Stimulated activated naive CD4-positive, alpha-beta T cell (primary cell): ENCODE measurements around the gene GSN.

Experiments
- DNase-seq, 6 experiments: peaks; one replicate each; lab custom pipeline; 2025; lab: John Stamatoyannopoulos, UW

The GSN gene

DNA sequence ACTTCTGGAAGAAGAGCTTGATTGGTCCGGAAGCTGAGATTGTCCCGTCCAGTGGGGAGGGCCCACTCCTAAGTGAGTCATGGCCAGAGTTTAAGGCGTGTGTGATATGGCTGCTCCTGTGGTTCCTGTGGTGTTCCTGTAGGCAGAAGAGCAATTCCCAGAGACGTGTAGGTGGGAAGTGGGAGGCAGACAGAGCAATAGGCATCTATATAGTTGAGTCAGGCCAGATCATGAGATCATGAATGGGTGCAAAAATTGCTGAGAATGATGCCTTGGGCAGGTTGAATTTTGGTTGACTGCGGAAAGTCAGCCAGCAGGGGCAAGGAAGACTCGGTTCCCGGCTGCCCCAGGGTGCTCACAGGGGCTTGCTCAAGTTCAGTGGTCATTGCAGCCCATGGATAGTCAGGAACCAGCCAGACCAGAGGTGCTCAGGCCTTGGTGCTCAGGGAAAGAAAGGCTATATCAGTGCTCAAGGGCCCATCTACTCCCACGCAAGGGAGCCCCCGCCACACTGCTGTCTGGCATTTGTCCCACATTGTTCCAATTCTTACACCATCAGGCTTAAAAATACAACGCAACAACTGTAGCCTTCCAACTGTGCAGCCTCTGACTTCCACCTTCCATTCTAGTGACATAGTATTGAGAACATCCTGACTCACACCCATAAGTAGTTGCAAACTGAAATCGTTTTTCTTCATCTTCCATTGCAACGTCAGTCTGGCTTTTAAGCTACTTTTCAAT lies 21.0 kb upstream of the GSN start:
- DNase-seq, result no peak

DNA sequence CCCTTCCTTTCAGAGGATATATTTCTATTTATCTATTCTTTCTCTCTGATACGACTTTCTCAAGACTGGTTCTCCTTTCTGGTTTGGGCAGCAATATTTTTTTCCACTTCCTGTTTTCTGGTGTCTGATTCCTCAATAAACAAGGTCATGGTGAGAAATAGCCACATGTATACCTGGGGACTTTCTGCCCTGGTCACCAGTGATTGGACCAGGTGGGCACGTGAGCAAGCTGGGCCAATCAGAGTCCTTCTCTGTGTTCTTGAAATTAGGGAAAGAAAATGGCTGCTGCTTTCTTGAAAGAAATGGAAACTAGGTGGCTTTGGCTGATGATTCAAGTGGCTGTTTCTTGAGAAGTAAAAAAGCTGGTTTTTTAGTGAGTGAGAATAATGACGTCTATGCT lies 18.4 kb upstream of the GSN start:
- no peak for DNase-seq

GRCh38 chr9:121252104-121252851 lies 15.7 kb upstream of the GSN start:
- no peak for DNase-seq

GRCh38 chr9:121253162-121253561 lies 14.8 kb upstream of the GSN start:
- DNase-seq, result no peak

DNA sequence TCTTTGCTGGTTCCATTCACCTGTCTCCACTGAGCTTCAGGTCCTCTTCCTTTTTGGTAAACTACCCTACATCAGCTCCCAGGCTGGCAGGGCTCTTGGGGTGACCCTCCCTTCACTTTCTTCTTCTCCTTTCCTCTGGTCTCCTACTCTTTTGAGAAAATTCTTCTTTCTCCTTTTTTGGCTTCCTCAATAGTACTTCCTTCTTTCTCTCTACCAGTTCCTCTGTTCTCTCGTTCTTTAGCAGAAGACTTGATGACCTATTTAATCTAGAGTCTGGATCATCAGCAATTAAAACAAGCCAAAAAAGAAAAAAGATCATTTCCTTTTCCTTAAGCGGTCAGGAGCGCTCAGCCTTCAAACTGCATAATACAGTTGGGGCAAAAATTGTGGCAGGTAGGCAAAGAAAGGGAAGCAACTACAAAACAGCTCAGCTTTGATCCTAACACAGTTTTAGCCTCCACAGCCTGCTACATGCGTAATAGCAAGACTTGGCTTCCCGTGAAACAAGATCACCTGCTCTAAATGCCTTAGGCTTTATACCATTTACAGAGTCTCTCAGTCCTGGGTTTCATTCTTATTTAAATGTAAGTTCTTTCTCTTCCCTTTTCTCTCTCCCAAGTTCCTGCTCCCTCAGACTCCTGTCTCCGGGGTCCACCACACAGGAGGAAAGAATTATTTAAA lies 14.0 kb upstream of the GSN start:
- DNase-seq, result no peak

- no peak for DNase-seq
These were observed 8.5 kb upstream of the GSN start for GRCh38 chr9:121259498-121259897.

- DNase-seq, result no peak
These were observed 8.0 kb upstream of the GSN start for GRCh38 chr9:121259935-121260334.

- DNase-seq, result no peak
These were observed 7.4 kb upstream of the GSN start for GRCh38 chr9:121260457-121261106.

GRCh38 chr9:121261107-121261460 lies 6.9 kb upstream of the GSN start:
- no peak for DNase-seq

DNA sequence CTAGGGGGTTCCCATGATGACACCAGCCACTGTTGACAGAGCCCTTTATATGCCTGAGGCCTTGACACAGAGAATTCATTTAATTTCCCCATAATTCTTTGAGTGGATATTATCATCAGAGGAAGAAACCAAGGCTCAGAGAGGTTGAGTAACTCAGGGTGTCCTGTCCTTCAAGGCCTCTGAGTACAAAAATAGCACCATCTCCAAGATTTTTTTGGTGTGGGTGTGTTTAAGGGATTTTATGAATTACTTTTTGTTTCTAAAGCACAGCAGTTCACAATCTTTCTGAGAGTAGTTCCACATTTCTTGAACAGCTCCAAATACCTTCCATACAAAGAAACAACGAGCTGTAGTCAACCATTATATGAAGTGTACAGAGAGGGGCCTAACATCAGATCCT lies 6.2 kb upstream of the GSN start:
- DNase-seq, result no peak

GRCh38 chr9:121262423-121262822 lies 5.5 kb upstream of the GSN start:
- DNase-seq, result no peak

DNA sequence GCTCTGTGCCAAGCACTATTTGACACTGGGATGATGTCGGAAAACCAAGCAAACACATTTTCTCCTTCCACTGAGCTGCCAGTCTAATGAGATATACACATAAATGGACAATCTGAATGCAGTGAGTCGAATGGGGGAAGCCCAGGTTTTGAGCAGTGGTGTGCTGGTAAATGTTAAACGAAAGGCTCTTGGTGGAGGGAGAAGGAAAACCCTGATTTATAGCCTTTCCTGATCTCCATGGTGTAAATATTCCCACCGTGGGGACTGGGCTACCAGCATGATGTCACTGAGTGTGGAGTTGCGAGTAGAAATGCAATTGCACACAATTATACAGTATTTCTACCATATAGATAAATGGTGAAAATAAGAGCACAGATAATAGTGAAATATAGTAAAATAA lies 5.0 kb upstream of the GSN start:
- DNase-seq, result no peak

GRCh38 chr9:121266356-121266755 lies 1.6 kb upstream of the GSN start:
- no peak for DNase-seq

- DNase-seq, result no peak
These were observed 884 bp upstream of the GSN start for GRCh38 chr9:121266906-121267650.

DNA sequence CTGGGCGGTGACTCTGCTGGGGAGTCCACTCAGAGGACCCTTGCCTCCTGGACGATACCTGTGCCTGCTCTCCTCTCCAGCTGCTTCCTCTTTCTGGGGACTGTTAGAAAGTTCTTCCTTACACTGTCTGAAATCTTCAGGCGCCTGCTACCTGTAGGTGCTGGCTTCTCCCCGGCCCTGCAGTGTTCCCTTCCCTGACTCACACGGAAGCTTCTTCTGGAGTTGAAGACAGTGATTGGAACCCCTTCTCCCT lies 562 bp downstream of the GSN start:
- peak in 1 of 6 experiments; percentile 2 for DNase-seq

DNA sequence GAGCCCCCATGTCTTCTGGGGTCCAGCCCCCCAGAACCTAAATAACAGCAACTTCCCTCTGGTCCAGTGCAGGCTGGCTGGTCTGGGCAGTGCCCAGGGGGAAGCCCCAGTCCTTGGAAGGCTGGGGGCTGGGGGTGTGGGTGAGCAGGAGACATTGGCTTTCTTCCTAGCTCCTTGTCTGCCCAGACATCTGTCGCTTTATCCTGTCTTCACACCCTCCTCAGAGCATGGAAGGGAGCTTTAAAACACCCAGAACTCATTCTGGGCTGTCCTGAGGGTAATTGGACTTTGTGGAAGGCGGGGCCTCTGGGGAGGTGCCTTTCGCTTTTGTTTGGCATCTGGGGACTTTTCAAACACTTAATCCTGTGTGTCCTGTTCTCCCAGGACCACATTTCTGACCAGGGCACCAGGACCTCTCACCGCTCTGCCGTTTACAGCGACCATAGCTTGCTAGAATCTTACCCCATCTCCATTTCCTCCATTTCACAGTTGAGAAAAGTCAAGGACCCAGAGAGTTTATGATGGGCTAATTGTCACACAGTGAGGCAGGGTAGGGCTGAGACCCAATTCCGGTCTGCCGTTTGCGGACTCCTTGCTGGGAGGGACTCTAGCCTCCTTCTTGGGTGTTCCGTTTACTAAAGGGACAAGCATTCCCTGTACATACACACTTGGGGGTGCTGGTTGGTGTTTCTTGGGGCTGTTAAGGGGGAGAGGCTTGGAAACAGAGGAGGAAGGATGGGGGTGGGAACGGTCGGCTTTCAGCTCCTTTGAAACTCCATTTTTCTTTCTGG lies 1.1 kb downstream of the GSN start:
- no peak for DNase-seq

DNA sequence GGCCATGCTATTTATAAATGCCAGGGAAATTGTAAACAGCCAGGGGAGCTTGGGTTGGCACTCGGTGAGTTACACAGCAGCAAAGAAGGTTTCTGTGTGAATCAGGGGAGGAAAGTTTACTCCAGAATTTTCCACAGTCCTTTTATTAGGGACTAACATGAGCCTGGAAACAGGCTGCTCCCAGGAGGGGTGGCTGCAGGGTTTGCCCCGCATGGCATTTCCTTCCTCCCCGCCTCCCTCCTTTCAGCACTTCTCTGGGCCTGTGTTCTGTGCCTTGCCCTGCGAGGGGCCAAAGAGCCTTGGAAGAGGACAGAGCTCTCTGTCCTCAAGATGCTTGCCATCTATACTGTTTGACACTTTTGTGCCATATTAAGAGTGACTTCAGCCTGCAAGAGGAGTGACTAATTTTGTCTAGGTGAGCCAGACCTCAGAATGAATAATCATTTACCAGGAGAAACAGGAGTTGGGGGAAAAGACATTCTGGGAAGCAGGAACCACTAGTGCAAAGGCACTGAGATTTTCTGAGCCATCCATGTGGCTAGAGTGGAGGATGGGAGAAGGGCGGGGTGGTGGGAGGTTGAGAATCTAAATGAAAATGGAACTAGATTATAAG lies 1.8 kb downstream of the GSN start:
- no peak for DNase-seq

DNA sequence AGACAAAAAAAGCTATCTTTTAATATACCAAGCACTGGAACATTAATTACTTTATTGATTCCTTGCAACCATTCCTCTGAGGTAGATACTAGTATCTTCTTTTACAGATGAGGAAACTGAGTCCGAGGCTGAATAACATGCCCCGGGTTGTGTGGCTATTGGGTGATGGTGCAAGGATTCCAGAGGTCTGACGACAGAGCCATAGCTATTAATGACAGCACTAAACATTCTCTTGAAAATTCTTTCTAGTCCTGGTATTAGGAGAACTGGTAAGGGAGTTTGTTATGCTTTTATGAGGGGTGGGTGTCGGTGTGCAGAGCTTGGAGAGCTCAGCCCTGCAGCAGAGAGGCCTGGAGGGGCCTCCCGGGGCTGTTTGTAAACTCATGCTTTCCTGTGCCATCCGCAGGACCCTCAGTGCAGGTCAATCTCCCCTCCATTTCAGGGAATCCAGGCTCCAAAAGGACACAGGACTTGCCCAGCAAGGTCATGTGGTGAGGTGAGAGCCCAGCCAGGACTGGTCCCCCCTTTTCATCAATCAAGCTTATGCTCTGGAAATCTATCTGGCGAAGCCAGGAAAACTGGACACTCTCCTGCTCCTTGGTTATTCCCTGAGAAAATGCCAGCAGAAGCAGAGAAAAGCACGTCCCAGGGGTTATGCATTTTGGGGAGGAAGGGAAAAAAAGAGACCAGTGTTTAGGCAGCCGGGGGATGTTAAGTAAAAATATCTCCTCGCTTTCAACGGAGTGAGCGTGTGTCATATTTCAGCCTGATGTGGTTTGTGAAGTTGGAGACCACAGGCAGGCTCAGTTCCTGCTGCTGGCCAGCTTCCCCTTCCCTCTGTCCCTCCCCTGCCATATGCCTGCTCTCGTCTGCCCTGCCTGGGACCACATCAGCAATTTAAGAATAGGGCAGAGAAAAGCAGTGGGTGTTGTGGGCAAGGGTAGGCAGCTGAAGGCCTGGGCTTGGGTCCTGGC lies 3.7 kb downstream of the GSN start:
- DNase-seq, result no peak

DNA sequence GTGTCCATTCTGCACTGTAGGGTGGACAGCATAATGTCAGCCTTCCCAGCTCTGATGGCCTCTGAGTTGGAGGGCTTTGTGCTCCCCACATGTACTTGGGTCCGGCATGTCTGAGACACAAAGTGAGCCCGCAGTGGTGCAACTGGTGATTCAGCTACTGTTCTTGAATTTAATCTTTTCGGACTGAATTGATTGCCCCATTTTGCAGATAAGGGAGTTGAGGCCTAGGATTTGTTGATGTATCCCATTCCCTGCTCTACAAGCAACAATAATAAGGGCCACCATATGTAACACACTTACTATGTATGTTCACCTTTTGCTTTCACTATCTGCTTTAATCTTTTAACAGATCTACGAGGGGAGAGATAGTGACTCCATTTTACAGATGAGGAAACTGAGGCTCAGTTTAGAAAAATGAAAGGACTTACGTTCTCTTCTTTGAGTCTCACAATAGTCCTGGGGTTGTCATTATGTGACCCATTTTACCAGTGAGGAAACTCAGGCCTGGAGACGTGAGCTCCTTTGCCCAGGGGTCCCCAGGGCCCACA lies 4.5 kb downstream of the GSN start:
- no peak for DNase-seq
